Stimulated activated CD8-positive, alpha-beta memory T cell treated with anti-CD3 and anti-CD28 coated beads, Interleukin-7, amount 100 ng/mL, for 48 hours (primary cell): ENCODE results near the gene NEDD8.
"Not testable (repeated sequence)": the region's sequence is repeated elsewhere in the genome, so short reads cannot be mapped to it uniquely, and the experiment has no call there.

Experiments
- DNase-seq, 2 donors: peaks; one replicate each; pipeline ENCODE4 v3.0.0-alpha.2; 2020; ENCODE audit warnings: low read depth in 1 of 2; ENCODE audit errors: extremely low read depth in 1 of 2

NEDD8 gene

DNA sequence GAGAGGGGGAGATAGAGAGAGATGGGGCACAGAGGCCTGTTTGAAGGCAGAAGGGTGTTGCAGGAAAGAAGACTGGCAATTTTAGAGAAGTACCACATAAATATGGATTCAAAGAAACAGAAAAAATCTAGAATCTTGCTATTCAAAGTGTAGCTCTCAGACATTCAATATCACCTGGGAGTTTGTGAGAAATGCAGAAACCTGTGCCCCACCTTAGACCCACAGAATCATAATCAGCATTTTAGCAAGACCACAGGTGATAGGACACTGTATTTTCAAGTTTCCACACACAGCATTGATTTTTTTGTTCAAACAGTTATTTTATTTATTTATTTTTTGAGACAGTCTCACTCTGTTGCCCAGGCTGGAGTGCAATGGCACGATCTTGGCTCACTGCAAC is 3.3 kb downstream of the NEDD8 start:
- no peak for DNase-seq

DNA sequence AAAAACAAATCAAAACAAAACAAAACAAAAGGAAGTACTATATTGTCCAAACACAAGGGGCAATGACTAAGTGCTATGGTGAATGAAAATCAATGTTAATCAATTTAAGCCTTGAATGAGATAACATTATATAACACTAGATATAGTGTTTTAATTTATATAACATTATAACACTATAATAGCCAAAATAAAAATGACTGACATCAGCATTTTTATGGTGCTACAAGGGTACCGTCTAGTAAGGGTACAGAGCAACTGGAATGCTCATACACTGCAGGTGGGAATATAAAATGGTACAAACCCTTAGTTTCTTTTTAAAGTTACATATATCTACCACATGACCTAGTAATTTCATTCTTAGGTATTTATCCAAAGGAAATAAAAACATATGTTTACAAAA is 5.7 kb downstream of the NEDD8 start:
- no peak for DNase-seq

DNA sequence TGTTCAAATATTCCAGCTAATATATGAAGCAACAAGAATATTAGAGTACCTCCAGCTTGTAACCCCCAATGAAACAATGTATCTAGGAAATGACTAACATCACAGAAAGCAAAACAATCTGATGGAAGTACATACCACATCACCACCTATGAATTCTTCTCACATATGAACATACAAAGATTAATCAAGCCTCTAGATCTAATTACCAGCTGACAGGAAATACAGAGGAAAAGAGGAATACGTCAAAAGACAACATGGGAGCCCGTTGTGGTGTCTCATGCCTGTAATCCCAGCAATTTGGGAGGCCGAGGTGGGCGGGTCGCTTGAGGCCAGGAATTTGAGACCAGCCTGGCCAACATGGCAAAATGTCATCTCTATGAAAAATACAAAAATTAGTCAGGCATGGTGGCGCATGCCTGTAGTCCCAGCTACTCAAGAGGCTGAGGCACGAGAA is 7.5 kb downstream of the NEDD8 start:
- no peak for DNase-seq

DNA sequence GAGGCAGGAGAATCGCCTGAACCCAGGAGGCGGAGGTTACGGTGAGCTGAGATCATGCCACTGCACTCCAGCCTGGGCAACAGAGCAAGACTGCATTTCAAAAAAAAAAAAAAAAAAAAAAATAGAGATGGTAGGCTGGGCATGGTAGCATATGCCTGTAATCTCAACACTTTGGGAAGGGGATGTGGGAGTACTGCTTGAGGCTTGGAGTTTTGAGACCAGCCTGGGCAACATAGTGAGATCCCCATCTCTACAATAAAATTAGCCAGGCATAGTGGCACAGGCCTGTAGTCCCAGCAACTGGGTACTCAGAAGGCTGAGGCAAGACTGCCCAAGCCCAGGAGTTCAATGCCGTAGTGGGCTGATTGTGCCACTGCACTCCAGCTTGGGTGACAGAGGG is 9.2 kb downstream of the NEDD8 start:
- not testable (repeated sequence) for DNase-seq

DNA sequence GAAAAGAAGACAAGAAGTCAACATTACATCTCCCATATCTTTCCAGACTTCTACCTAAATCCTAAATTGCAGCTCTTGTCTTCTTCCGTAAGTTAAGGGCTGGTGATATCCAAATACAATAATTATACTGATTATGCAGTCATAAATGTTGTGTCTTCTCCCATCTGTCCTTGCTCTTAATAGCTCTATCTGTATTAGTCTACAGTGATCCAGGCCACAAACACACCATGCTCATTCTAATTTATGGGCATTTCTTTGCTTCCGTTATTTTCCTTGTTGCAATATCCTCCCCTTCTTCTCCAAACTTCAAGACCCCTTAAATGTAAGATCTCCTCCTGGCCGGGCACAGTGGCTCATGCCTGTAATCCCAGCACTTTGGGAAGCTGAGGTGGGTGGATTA is 12.6 kb downstream of the NEDD8 start:
- DNase-seq: no peak

DNA sequence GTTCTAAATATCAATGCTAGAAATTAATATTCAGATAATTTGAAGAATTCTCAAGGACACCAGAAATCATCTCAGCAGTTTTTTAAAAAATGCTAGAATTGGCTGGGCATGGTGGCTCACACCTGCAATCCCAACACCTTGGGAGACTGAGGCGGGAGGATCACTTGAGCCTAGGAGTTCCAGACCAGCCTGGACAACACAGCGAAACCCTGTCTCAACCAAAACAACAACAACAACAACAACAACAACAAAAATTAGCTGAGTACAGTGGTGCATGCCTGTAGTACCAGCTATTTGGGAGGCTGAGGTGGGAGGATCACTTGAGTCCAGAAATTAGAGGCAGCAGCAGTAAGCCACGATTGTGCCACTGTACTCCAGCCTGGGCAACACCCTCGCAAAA is 13.1 kb downstream of the NEDD8 start:
- no peak for DNase-seq

DNA sequence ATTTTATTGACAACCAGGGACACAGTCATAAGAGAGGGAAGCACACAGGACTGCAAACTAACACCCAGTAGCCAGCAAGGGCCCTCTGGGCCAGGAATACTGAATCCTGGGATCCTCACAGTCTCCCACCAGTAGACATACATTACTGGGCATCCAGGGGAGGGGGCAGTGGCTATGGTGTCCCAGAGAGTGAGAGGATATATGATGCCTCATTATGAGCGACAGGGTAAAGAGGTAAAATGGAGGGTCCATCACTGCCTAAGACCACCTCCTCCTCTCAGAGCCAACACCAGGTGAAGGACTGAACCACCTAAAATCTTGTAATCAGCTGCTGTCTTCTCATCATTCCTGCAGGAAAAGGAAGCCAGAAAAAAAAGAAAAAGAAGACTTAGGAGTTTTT is 15.3 kb downstream of the NEDD8 start:
- not testable (repeated sequence) for DNase-seq

DNA sequence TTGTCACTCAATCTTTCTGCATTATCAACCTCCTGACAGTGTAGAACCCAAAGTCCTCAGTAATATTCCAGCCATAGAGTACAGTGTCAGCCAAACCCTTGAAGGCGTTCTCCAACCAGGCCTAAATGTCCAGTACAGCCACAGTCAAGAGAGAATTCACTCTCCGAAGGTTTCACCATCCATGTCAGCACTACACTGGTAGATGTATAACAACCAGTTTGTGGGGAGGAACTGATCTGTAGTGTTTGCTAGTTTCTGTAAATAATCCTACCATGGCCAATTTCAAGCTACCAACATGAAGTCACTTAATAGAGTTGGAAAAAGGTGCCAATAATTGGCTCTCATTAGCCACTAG is 15.8 kb downstream of the NEDD8 start:
- DNase-seq: no peak

DNA sequence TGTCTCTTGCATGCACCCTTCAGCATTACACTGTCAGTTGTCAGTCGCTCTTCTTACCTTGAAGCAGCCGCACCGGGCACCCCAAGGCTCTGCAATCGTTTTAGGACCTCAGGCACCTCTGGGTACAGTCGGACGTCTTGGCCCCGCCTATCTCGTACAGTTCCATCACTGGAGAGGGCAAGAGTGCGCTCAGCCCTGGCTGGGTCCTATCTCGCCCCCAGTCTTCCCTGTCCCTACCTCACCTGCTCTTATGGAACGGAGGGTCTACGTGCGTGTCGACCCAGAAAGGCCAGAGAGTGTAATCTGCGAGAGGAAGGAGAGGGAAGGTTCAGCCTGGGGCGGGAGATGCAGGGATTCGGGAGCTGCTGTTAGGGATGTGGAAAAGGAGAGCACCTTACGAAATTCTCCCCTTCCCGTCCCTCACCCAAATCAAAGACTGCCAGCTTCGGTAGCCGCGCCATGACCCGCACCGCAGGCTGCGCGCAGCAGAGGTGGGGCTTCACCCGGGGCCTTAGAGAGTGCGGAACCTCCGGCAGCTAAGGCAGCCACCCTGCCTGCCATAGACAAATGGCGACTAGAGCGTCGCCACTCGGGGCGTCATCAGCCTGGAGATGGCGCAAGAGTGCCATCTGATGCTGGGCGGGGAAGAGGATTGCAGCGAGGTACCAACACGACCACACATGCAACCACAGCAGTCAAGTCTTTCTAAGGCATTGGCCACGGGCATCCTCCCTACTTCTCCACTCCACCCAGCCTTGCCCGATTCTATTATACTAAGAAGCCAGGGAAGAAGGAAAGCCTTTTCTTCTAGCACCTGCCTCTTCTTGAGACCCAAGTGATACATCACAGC is 16.4 kb downstream of the NEDD8 start, which contains the start of gene MDP1:
Gene MDP1, minus strand, starts transcription at position 572 of the 850 bp plus-strand sequence. Its CDS starts 111 bp downstream, at position 461.
- DNase-seq: peak; percentile 62 to 83

DNA sequence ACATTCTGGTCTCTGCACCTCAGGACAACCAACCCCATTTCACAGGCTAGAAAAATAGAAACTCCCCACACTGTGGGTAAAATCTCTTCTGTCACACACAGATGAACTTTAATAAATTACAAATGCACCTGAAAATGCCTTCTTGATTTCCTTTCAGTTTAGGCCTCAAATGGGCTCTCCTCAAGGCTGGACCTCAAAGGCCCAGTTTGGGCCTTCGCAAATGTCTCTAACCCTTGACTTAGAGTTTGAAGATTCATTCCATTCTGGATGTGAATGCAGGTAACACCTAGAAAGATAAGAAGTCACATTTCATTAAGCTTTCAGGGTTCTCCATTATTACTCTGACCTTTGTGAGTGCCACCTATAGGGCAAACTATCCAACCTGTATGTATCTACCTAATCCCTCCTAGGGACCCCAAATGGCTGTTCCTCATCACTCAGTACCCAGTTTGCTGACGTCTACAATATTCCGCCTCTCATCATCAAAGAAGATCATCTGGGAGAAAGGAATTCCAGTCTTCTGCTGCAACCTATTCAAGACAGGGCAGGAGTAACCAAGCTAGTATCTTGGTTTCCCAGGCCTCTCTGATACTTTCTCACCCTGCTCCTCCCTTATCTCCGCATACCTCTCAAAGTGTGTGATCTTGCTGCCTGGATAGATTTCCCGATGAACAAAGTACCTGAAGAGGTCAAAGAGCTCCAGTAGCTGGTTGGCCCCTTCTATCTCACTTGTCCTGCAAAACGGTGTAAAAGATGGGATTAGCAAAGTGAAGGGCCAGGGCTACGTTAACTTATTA is 18.1 kb downstream of the NEDD8 start:
- DNase-seq: no peak

DNA sequence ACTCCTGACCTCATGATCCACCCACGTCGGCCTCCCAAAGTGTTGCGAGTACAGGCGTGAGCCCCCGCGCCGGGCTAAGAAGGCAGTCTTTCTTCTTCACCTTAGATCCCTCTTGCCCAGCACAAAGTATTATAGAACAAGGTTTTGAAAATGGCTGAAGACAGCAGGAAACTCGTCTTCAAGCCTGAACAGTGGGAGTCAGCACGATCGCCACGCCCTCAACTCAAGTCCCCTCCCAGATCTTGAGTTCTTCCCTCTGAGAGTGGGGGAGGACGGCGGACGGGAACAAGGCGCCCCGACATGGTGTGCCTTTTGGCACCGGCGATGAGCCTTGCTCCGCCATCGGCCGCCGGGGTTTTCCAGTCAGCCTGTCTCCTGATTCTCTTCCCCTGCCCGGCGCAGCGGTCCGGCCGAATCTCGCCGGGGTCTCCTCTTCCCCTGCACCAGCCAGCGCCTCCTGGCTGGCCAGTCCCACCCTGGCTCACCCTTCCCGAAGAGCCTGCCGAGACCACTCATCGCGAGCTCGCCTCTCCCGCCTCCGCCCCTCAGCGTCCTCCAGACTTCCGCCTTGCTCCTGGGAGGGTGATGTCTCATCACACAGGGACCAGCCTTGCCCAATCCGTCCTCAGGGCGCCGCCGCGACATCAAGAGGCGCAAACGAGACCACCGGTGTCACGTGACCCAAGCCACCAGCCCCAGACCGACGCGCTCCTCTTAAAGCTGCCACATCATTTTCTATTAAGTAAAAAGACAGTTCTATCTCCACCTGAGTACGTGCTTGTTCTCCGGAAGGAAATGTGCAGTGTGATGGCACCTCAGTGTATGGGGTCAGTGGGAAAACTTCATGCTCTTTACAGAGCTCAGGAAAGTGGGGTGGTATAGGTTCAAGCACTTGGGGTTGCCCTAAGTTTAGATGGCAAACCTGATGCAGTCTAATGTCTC is 19.0 kb downstream of the NEDD8 start, which contains the start of gene CHMP4A:
Gene CHMP4A, minus strand, starts transcription at position 565 of the 942 bp plus-strand sequence. Its CDS starts 49 bp downstream, at position 516.
- DNase-seq: peak; percentile 88 to 98

DNA sequence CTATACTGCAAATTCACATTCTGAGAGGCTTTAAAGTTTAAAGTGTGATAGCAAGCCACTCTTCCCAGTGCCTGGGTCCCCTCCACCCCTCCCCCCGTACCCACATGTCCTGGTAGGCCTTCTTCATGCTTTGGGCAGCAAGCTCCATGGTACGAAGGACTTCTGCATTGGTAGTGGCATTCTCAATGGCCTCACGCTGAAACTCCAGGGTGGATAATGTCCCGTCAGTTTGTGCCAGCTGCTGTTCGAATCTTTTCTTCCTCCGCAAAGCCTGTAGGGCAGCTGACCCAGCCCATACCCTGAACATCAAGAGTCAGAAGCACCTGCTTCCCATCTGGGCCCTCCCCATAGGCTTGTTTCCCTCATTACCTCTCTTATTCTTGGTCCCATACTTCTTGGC is 20.9 kb downstream of the NEDD8 start:
- DNase-seq: no peak

DNA sequence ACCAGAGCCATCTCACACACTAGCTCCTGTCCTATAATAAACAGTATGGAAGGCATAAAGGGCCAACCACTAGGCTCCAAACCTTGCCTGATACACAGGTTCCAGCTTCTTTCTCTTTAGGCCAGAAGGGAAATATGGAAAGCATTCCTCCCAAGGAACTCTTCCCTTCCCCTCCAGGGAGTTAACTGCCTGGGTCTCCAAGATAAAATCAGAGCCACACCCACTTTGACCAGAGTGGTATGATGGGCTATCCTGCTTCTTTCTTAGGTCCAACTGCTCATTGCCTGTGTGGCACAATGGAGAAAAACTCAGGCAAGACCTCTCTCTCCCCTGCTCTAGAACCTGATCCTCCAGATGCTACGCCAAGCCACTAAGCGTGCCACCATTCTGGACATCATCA is 24.5 kb downstream of the NEDD8 start:
- no peak for DNase-seq

DNA sequence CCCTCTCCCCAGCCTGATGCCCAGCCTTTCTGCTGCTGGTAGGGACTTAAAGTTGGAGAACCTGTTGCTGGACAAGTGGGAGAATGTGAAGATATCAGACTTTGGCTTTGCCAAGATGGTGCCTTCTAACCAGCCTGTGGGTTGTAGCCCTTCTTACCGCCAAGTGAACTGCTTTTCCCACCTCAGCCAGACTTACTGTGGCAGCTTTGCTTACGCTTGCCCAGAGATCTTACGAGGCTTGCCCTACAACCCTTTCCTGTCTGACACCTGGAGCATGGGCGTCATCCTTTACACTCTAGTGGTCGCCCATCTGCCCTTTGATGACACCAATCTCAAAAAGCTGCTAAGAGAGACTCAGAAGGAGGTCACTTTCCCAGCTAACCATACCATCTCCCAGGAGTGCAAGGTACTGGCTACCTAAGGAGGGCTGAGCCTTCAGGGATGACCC is 25.0 kb downstream of the NEDD8 start:
- no peak for DNase-seq

DNA sequence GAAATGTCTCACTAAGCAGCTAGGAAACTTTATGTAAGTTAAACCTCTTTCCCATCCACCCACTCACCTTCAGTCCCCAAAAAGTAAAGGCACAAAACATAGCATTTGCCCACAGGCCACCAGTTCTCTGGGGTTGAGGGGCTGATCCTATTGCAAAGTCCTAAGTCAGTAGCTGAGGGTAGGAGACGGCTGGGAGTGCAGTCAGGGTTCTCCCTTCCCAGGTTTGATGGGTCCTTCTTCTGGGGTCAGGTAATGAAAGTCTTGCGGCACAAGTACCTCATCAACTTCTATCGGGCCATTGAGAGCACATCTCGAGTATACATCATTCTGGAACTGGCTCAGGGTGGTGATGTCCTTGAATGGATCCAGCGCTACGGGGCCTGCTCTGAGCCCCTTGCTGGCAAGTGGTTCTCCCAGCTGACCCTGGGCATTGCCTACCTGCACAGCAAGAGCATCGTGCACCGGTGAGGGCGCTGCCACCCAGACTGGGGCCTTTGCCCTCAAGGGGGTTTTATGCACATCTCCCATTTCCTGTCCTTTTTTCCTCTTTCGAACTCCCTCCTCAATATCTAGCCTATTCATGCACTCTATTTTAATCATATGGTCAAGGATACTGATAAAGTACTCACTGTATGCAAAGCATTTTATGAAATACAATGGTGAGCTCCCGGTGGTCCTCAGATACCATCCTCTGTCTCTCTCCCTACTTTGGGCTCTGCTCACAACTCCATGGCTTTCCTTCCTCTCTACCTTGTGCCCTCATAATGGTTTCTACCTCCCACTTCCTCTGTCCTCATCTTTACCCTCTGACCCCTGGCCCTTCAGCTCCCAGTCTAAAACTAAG is 25.7 kb downstream of the NEDD8 start:
- no peak for DNase-seq

DNA sequence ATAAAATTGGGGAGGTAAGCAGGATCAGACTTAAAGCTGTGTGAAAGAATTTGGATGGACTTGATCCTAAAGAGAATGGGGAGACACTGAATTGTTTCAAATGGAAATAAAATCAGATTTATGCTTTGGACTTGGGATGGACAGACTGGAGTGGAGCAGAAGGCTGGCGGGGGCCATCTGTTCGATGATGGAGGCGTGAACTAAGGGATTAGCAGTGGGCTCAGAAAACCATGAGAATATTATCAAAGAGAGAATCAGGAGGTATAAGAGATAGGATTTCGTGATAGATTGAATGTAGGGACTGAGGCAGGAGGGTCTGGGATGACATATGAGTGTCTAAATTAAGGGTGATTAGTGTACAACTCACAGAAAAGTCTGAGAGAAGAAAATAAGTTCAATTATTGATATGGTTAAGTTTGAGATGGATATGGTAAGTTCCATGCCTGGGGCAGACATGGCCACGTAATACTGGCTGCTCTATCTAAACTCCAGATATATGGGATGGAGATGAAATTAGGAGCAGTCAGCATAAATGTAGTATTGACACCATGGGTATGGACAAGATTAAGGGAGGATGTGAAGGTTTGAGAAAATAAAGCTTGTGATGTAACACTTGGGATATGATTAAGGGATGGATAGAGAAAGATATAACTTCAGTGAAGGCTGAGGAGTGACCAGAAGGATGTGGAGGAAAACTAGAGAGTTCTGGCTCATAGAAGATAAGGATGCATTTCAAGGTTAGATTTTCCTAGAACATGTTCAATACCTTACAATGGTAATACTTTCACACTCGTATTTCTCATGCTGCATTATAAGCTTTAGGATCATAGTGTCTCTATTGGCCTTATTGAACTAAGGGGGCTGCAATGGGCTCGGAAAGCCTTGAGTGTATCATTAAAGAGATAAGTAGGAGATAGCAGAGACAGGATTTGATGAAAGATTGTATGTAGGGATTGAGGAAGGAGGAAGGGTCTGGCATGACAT is 27.7 kb downstream of the NEDD8 start:
- no peak for DNase-seq

DNA sequence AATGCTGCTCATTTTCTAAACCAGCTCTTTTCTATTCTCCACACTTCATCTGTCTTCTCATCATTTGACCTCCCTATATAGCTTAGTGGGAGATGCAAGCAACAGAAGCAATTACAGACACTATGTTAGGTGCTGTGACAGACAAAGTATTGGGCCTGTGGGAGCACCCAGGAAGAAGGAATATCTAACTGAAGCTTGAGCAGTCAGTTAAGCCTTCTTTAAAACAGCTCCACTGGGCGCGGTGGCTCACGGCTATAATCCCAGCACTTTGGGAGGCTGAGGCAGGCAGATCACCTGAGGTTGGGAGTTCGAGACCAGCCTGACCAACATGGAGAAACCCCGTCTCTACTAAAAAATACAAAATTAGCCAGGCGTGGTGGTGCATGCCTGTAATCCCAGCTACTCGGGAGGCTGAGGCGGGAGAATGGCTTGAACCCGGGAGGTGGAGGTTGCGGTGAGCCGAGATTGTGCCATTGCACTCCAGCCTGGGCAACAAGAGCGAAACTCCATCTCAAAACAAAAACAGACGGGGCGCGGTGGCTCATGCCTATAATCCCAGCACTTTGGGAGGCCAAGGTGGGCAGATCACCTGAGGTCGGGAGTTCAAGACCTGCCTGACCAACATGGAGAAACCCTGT is 28.8 kb downstream of the NEDD8 start:
- DNase-seq: not testable (repeated sequence)

DNA sequence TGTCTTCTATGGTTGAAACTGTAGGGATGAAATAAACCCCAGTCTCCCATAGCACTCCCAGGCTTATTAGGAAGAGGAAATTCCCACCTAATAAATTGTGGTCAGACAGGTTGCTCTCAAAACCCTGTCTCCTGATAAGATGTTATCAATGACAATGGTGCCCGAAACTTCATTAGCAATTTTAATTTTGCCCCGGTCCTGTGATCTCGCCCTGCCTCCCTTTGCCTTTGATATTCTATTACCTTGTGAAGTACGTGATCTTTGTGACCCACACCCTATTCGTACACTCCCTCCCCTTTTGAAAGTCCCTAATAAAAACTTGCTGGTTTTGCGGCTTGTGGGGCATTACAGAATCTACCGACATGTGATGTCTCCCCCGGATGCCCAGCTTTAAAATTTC is 29.6 kb downstream of the NEDD8 start:
- DNase-seq: not testable (repeated sequence)
